SU-DHL-6 (cell line): Measurements from ENCODE around the gene VPS13D.

Source experiments
- H2AFZ ChIP-seq: fragments of 200-600 bp; sonication (generic); 2 replicates; pipeline ENCODE4 v1.6.1; 2014; ENCODE audit warnings: low read depth, mild to moderate bottlenecking, moderate library complexity, mixed read lengths, antibody characterized with exemption, low read length; ENCODE audit not compliant: severe bottlenecking
- H3F3A ChIP-seq: fragments of 200-600 bp; shearing (Covaris generic); 2 replicates; pipeline ENCODE4 v1.6.0; 2016; ENCODE audit warnings: antibody characterized with exemption, mild to moderate bottlenecking; ENCODE audit not compliant: insufficient read depth
- H3K27ac ChIP-seq: fragments of 200-600 bp; sonication (generic); 2 replicates; pipeline ENCODE4 v1.5.1; 2016; ENCODE audit warnings: low read depth, mild to moderate bottlenecking, low read length, moderate library complexity, mixed read lengths
- H3K27me3 ChIP-seq: fragments of 200-600 bp; sonication (generic), shearing (Covaris generic); 2 replicates; pipeline ENCODE4 v1.6.0; 2014; ENCODE audit warnings: mild to moderate bottlenecking, low read length
- H3K36me3 ChIP-seq: fragments of 200-600 bp; sonication (generic); 2 replicates; pipeline ENCODE4 v1.6.1; 2014; ENCODE audit warnings: mild to moderate bottlenecking, low read length, mixed read lengths
- H3K4me2 ChIP-seq: fragments of 300-600, 200-600 bp; shearing (Covaris generic), sonication (generic); 2 replicates; pipeline ENCODE4 v1.6.0; 2014; ENCODE audit warnings: low read length, low read depth, mild to moderate bottlenecking; ENCODE audit not compliant: poor library complexity, severe bottlenecking
- H3K4me3 ChIP-seq: fragments of 200-600 bp; sonication (generic); 2 replicates; pipeline ENCODE4 v1.5.1; 2014; ENCODE audit warnings: antibody characterized with exemption, low read length, mild to moderate bottlenecking, mixed read lengths; ENCODE audit not compliant: insufficient read depth, poor library complexity, severe bottlenecking
- H3K79me2 ChIP-seq: fragments of 200-600 bp; sonication (generic); 2 replicates; pipeline ENCODE4 v1.6.1; 2014; ENCODE audit warnings: mild to moderate bottlenecking, low read length, moderate library complexity; ENCODE audit not compliant: insufficient read depth
- H3K9ac ChIP-seq: fragments of 200-600 bp; sonication (generic); 2 replicates; pipeline ENCODE4 v1.7.0; 2014; ENCODE audit warnings: mild to moderate bottlenecking, low read length
- H3K9me2 ChIP-seq: fragments of 200-600 bp; sonication (generic); replicated peaks from 2 replicates; pipeline ENCODE4 v1.6.1; 2014; ENCODE audit warnings: low read length; ENCODE audit not compliant: insufficient read depth
- H3K9me3 ChIP-seq: fragments of 200-600 bp; sonication (generic); 2 replicates; pipeline ENCODE4 v1.6.1; 2014; ENCODE audit warnings: low read length, mixed read lengths; ENCODE audit not compliant: insufficient read depth
- H4K20me1 ChIP-seq: fragments of 200-600 bp; sonication (generic); 2 replicates; pipeline ENCODE4 v1.6.1; 2014; ENCODE audit warnings: low read depth, mild to moderate bottlenecking, antibody characterized with exemption, low read length, moderate library complexity, mixed read lengths
- CTCF ChIP-seq: fragments of 200-600 bp; sonication (generic); IDR thresholded peaks from one replicate; pipeline ENCODE4 v1.5.1; 2017; ENCODE audit warnings: antibody characterized with exemption, mild to moderate bottlenecking, low read length, moderate library complexity; ENCODE audit not compliant: insufficient read depth, poor library complexity, severe bottlenecking
- EZH2phosphoT487 ChIP-seq: fragments of 200-600 bp; sonication (generic), shearing (Covaris generic); conservative IDR thresholded peaks from 2 replicates; pipeline ENCODE4 v1.6.1; 2018; ENCODE audit warnings: mild to moderate bottlenecking, antibody characterized with exemption, low read length, moderate library complexity, mixed read lengths

VPS13D gene

GRCh38 chr1:12245116-12245515, 15.3 kb downstream of the VPS13D start:
- Histone ChIP-seq H3K4me3 (no peak overlapping the region), H3K27me3 (no peaks in the 10 kb centered on the region), H4K20me1 (no peaks in the 10 kb centered on the region), H3F3A (no peaks in the 10 kb centered on the region), H3K36me3 (no peaks in the 10 kb centered on the region), H3K9me2 (no peaks in the 10 kb centered on the region), H2AFZ (no peak overlapping the region), H3K27ac (no peak overlapping the region), H3K9me3 (no peaks in the 10 kb centered on the region), H3K9ac (no peak overlapping the region), H3K4me2 (no peak overlapping the region), H3K79me2 (no peaks in the 10 kb centered on the region)
- TF ChIP-seq CTCF (no peak), EZH2phosphoT487 (no peak)

- no peak for TF ChIP-seq EZH2phosphoT487
- TF ChIP-seq CTCF = no peak
- Histone ChIP-seq H3K9me2 (no peaks in the 10 kb centered on the region), H4K20me1 (no peaks in the 10 kb centered on the region), H3K36me3 (no peaks in the 10 kb centered on the region), H3K9ac (no peak overlapping the region), H3K9me3 (no peaks in the 10 kb centered on the region), H3K79me2 (no peaks in the 10 kb centered on the region), H3K27ac (no peak overlapping the region), H3K27me3 (no peaks in the 10 kb centered on the region), H3K4me2 (no peak overlapping the region), H3F3A (no peaks in the 10 kb centered on the region), H2AFZ (no peak overlapping the region), H3K4me3 (no peak overlapping the region)
These were observed 15.9 kb downstream of the VPS13D start for GRCh38 chr1:12245733-12246132.

GRCh38 chr1:12246584-12246983, 16.8 kb downstream of the VPS13D start:
- Histone ChIP-seq H3K9me2 (no peaks in the 10 kb centered on the region), H3K27me3 (no peaks in the 10 kb centered on the region), H4K20me1 (no peaks in the 10 kb centered on the region), H3F3A (no peaks in the 10 kb centered on the region), H3K79me2 (no peaks in the 10 kb centered on the region), H3K9me3 (no peaks in the 10 kb centered on the region), H3K4me2 (no peak overlapping the region), H3K27ac (no peak overlapping the region), H2AFZ (no peak overlapping the region), H3K4me3 (no peak overlapping the region), H3K36me3 (no peaks in the 10 kb centered on the region), H3K9ac (no peak overlapping the region)
- no peak for TF ChIP-seq CTCF
- no peak for TF ChIP-seq EZH2phosphoT487
